GM12892 (cell line): ENCODE measurements around the gene PVR.

Experiments used
- POLR2A ChIP-seq: IDR thresholded peaks from 2 replicates; pipeline ENCODE4 v1.6.1; 2011; ENCODE audit warnings: low read depth, low read length, control low read depth
- POLR2AphosphoS5 ChIP-seq: IDR thresholded peaks from 2 replicates; pipeline ENCODE4 v1.6.1; 2011; ENCODE audit warnings: low read depth, low read length, control low read depth

GRCh38 chr19:44708940-44709339 lies 65.2 kb downstream of the PVR start:
- TF ChIP-seq POLR2A = no peak
- no peak for TF ChIP-seq POLR2AphosphoS5
